Measurements from ENCODE around the gene NEAT1. TPM values are rescaled to one million over a fixed set of nuclear protein-coding genes. Genes with fewer than 3 reads are reported as not detected.
A peak's percentile ranks its signal among the peaks of the same experiment; 100 is the strongest.

The NEAT1 gene
- polyA plus RNA-seq, 3 donors: 598 to 1,041 (median 691) TPM

GRCh38 chr11:65386307-65387140 is 36.1 kb upstream of the NEAT1 start, which contains the start of gene FRMD8:
Gene FRMD8 (plus strand): TSS chr11:65386637. CDS start chr11:65387037, 400 bp downstream.
- WGBS, 3 donors: 1 to 2% (median 2%) methylated on average over 70 to 76 of the region's 76 CpGs
- peak within 1 kb of the TSS; percentile 75 for H3K27ac ChIP-seq (ENCODE audit: low read depth, low read length)

- H3K27ac ChIP-seq (ENCODE audit: low read depth, low read length): no peak overlapping the region
- 97 to 98% (median 98%) methylated on average over 4 of the region's 4 CpGs for WGBS, 3 donors
Measured at GRCh38 chr11:65388731-65389130, 33.9 kb upstream of the NEAT1 start.

- no peak overlapping the region for H3K27ac ChIP-seq (ENCODE audit: low read depth, low read length)
- 83 to 89% (median 89%) methylated on average over 19 to 20 of the region's 20 CpGs for WGBS, 3 donors
Measured at GRCh38 chr11:65389294-65389980, 33.2 kb upstream of the NEAT1 start.

GRCh38 chr11:65390099-65390941 is 32.3 kb upstream of the NEAT1 start:
- no peak overlapping the region for H3K27ac ChIP-seq (ENCODE audit: low read depth, low read length)
- 51 to 61% (median 54%) methylated on average over 18 to 21 of the region's 21 CpGs for WGBS, 3 donors

- H3K27ac ChIP-seq (ENCODE audit: low read depth, low read length): no peak overlapping the region
- WGBS, 3 donors: 45 to 64% (median 48%) methylated on average over 9 of the region's 9 CpGs
Measured at GRCh38 chr11:65390996-65391395, 31.6 kb upstream of the NEAT1 start.

- WGBS, 3 donors: 85 to 90% (median 89%) methylated on average over 13 of the region's 13 CpGs
- no peak overlapping the region for H3K27ac ChIP-seq (ENCODE audit: low read depth, low read length)
Measured at GRCh38 chr11:65392186-65392829, 30.3 kb upstream of the NEAT1 start.

GRCh38 chr11:65392899-65393298 is 29.7 kb upstream of the NEAT1 start:
- no peak overlapping the region for H3K27ac ChIP-seq (ENCODE audit: low read depth, low read length)
- 86 to 95% (median 93%) methylated on average over 5 of the region's 5 CpGs for WGBS, 3 donors

GRCh38 chr11:65393513-65394079 is 29.0 kb upstream of the NEAT1 start:
- WGBS, 3 donors: 82 to 92% (median 88%) methylated on average over 16 to 17 of the region's 17 CpGs
- no peak overlapping the region for H3K27ac ChIP-seq (ENCODE audit: low read depth, low read length)

- no peak overlapping the region for H3K27ac ChIP-seq (ENCODE audit: low read depth, low read length)
- WGBS, 3 donors: 90 to 96% (median 95%) methylated on average over 20 of the region's 20 CpGs
Measured at GRCh38 chr11:65394125-65394536, 28.5 kb upstream of the NEAT1 start.

GRCh38 chr11:65395961-65396530 is 26.6 kb upstream of the NEAT1 start:
- no peak overlapping the region for H3K27ac ChIP-seq (ENCODE audit: low read depth, low read length)
- 83 to 91% (median 86%) methylated on average over 15 of the region's 15 CpGs for WGBS, 3 donors

GRCh38 chr11:65396769-65397745 is 25.5 kb upstream of the NEAT1 start:
- WGBS, 3 donors: 93 to 95% (median 93%) methylated on average over 37 to 38 of the region's 38 CpGs
- H3K27ac ChIP-seq (ENCODE audit: low read depth, low read length): no peak overlapping the region

GRCh38 chr11:65398362-65398910 is 24.2 kb upstream of the NEAT1 start:
- no peak overlapping the region for H3K27ac ChIP-seq (ENCODE audit: low read depth, low read length)
- WGBS, 3 donors: 87 to 89% (median 88%) methylated on average over 16 of the region's 16 CpGs

- no peak overlapping the region for H3K27ac ChIP-seq (ENCODE audit: low read depth, low read length)
- WGBS, 3 donors: 89 to 96% (median 93%) methylated on average over 13 of the region's 13 CpGs
Measured at GRCh38 chr11:65399249-65399648, 23.3 kb upstream of the NEAT1 start.

GRCh38 chr11:65399845-65400244 is 22.8 kb upstream of the NEAT1 start:
- WGBS, 3 donors: 92 to 98% (median 94%) methylated on average over 10 of the region's 10 CpGs

GRCh38 chr11:65400307-65401072 is 22.1 kb upstream of the NEAT1 start:
- no peak overlapping the region for H3K27ac ChIP-seq (ENCODE audit: low read depth, low read length)
- WGBS, 3 donors: 83 to 89% (median 87%) methylated on average over 17 of the region's 17 CpGs

More at GRCh38 chr11:65399845-65400244, 22.8 kb upstream of the NEAT1 start:
- H3K27ac ChIP-seq (ENCODE audit: low read depth, low read length): no peak overlapping the region

Data from adipose tissue (tissue), 3 donors.